ENCODE data around the gene CSRP3.
A peak's percentile ranks its signal among the peaks of the same experiment; 100 is the strongest.

Gene CSRP3

GRCh38 chr11:19216709-19217374, 15.1 kb upstream of the CSRP3 start:
- no peak for TF ChIP-seq POLR2A (IDR thresholded peaks at IDR 0.05; ENCODE audit: low read length)
- TF ChIP-seq GATA1 (IDR thresholded peaks at IDR 0.05; ENCODE audit: low read depth, low read length) = no peak
- DNase-seq = no peak

- no peak for TF ChIP-seq POLR2A (IDR thresholded peaks at IDR 0.05; ENCODE audit: low read length)
- no peak for DNase-seq
These were observed 14.2 kb upstream of the CSRP3 start for GRCh38 chr11:19216021-19216420.

- no peak for DNase-seq
- TF ChIP-seq POLR2A (IDR thresholded peaks at IDR 0.05; ENCODE audit: low read length) = no peak
- no peak for TF ChIP-seq GATA1 (IDR thresholded peaks at IDR 0.05; ENCODE audit: low read depth, low read length)
These were observed 8.0 kb upstream of the CSRP3 start for GRCh38 chr11:19209617-19210370.

- TF ChIP-seq POLR2A (IDR thresholded peaks at IDR 0.05; ENCODE audit: low read length) (no peak), GATA1 (IDR thresholded peaks at IDR 0.05; ENCODE audit: low read depth, low read length) (no peak)
These were observed 7.3 kb upstream of the CSRP3 start for GRCh38 chr11:19208959-19209546.

GRCh38 chr11:19208181-19208580, 6.4 kb upstream of the CSRP3 start:
- TF ChIP-seq GATA1 (IDR thresholded peaks at IDR 0.05; ENCODE audit: low read depth, low read length) (no peak), POLR2A (IDR thresholded peaks at IDR 0.05; ENCODE audit: low read length) (no peak)
- no peak for DNase-seq

More at GRCh38 chr11:19208959-19209546, 7.3 kb upstream of the CSRP3 start:
- DNase-seq = no peak

GRCh38 chr11:19204836-19205235, 3.1 kb upstream of the CSRP3 start:
- TF ChIP-seq POLR2A (IDR thresholded peaks at IDR 0.05; ENCODE audit: low read length) = no peak
- no peak for TF ChIP-seq GATA1 (IDR thresholded peaks at IDR 0.05; ENCODE audit: low read depth, low read length)
- no peak for DNase-seq

- TF ChIP-seq POLR2A (IDR thresholded peaks at IDR 0.05; ENCODE audit: low read length) = no peak
- peak in 1 of 2 experiments; percentile 19 for DNase-seq
These were observed 1.2 kb downstream of the CSRP3 start for GRCh38 chr11:19200410-19201201.

- TF ChIP-seq GATA1 (IDR thresholded peaks at IDR 0.05; ENCODE audit: low read depth, low read length) = no peak
- no peak for TF ChIP-seq POLR2A (IDR thresholded peaks at IDR 0.05; ENCODE audit: low read length)
- DNase-seq = no peak
These were observed 2.0 kb downstream of the CSRP3 start for GRCh38 chr11:19199771-19200170.

GRCh38 chr11:19199048-19199447, 2.7 kb downstream of the CSRP3 start:
- TF ChIP-seq POLR2A (IDR thresholded peaks at IDR 0.05; ENCODE audit: low read length) (no peak), GATA1 (IDR thresholded peaks at IDR 0.05; ENCODE audit: low read depth, low read length) (no peak)
- no peak for DNase-seq

GRCh38 chr11:19196432-19196831, 5.4 kb downstream of the CSRP3 start:
- DNase-seq = no peak

GRCh38 chr11:19194620-19195308, 7.0 kb downstream of the CSRP3 start:
- no peak for DNase-seq
- TF ChIP-seq POLR2A (IDR thresholded peaks at IDR 0.05; ENCODE audit: low read length) (no peak), GATA1 (IDR thresholded peaks at IDR 0.05; ENCODE audit: low read depth, low read length) (no peak)

More at GRCh38 chr11:19196432-19196831, 5.4 kb downstream of the CSRP3 start:
- TF ChIP-seq GATA1 (IDR thresholded peaks at IDR 0.05; ENCODE audit: low read depth, low read length) (no peak), POLR2A (IDR thresholded peaks at IDR 0.05; ENCODE audit: low read length) (no peak)

GRCh38 chr11:19193916-19194315, 7.9 kb downstream of the CSRP3 start:
- no peak for DNase-seq
- TF ChIP-seq POLR2A (IDR thresholded peaks at IDR 0.05; ENCODE audit: low read length) (no peak), GATA1 (IDR thresholded peaks at IDR 0.05; ENCODE audit: low read depth, low read length) (no peak)

- TF ChIP-seq POLR2A (IDR thresholded peaks at IDR 0.05; ENCODE audit: low read length) = no peak
- no peak for TF ChIP-seq GATA1 (IDR thresholded peaks at IDR 0.05; ENCODE audit: low read depth, low read length)
- peak in 1 of 2 experiments; percentile 9 for DNase-seq
These were observed 10.1 kb downstream of the CSRP3 start for GRCh38 chr11:19191530-19192169.
